IMR-90 (cell line): Measurements from ENCODE around the gene ZXDC. TPM values are rescaled to one million over a fixed set of nuclear protein-coding genes. Genes with fewer than 3 reads are reported as not detected.

Experiments used
- ATAC-seq: fragments of 200-7000 bp; cut with Tn5 transposase; 2 replicates; pipeline ENCODE4 v1.9.1; 2020; ENCODE audit warnings: low read depth, mild to moderate bottlenecking, moderate library complexity
- BruUV-seq: library from RNA; stranded (reverse); fragments of 400-500 nt; replicated peaks from 2 replicates; lab custom pipeline; 2021; lab: Mats Ljungman, UMichigan
- CTCF ChIA-PET: fragments of 300-600 bp; formaldehyde crosslinking; extraction: SDS; loops from one replicate; lab custom pipeline; 2021; ENCODE audit warnings: antibody characterized with exemption; lab: Yijun Ruan, JAX
- POLR2A ChIA-PET: fragments of 300-600 bp; sonication (Branson Sonifier 250); formaldehyde crosslinking; loops from one replicate; lab custom pipeline; 2022; ENCODE audit warnings: antibody characterized with exemption; ENCODE audit not compliant: unreplicated experiment; lab: Charles Lee
- DNase-seq: peaks from one replicate; pipeline ENCODE4 v3.0.0; 2013
- H2AFZ ChIP-seq: replicated peaks from 2 replicates; pipeline ENCODE3; 2013; ENCODE audit warnings: low read length, mild to moderate bottlenecking; ENCODE audit not compliant: poor library complexity
- H2AK5ac ChIP-seq: 2 replicates; pipeline ENCODE4 v1.6.1; 2013; ENCODE audit warnings: low read depth, low read length, inconsistent platforms
- H2AK9ac ChIP-seq: replicated peaks from 2 replicates; pipeline ENCODE3; 2013; ENCODE audit warnings: mild to moderate bottlenecking, low read depth, low read length, moderate library complexity; ENCODE audit not compliant: poor library complexity
- H2BK120ac ChIP-seq: 2 replicates; pipeline ENCODE4 v1.6.1; 2013; ENCODE audit warnings: low read depth, low read length, inconsistent platforms
- H2BK15ac ChIP-seq: 3 replicates; pipeline ENCODE4 v1.6.1; 2013; ENCODE audit warnings: low read depth, low read length, inconsistent platforms
- H2BK20ac ChIP-seq: 2 replicates; pipeline ENCODE4 v1.6.1; 2013; ENCODE audit warnings: low read depth, mild to moderate bottlenecking, inconsistent platforms, low read length, moderate library complexity
- H2BK5ac ChIP-seq: 2 replicates; pipeline ENCODE4 v1.6.1; 2013; ENCODE audit warnings: mild to moderate bottlenecking, low read depth, low read length, inconsistent platforms; ENCODE audit not compliant: poor library complexity, severe bottlenecking
- H3K14ac ChIP-seq: replicated peaks from 2 replicates; pipeline ENCODE4 v1.6.1; 2013; ENCODE audit warnings: low read depth, low read length, inconsistent platforms
- H3K18ac ChIP-seq: 2 replicates; pipeline ENCODE4 v1.6.1; 2013; ENCODE audit warnings: low read depth, low read length, control low read depth
- H3K23ac ChIP-seq: 2 replicates; pipeline ENCODE4 v1.6.1; 2013; ENCODE audit warnings: low read depth, low read length, inconsistent platforms
- H3K27ac ChIP-seq: 2 replicates; pipeline ENCODE4 v1.5.1; 2013; ENCODE audit warnings: mild to moderate bottlenecking, control low read depth, low read length; ENCODE audit not compliant: insufficient read depth
- H3K27me3 ChIP-seq: 2 replicates; pipeline ENCODE4 v1.6.1; 2013; ENCODE audit warnings: low read length; ENCODE audit not compliant: control insufficient read depth, insufficient read depth
- H3K36me3 ChIP-seq: 2 replicates; pipeline ENCODE4 v1.6.1; 2013; ENCODE audit warnings: low read length, mixed read lengths; ENCODE audit not compliant: control insufficient read depth, insufficient read depth
- H3K4ac ChIP-seq: 2 replicates; pipeline ENCODE4 v1.6.1; 2013; ENCODE audit warnings: low read depth, low read length, inconsistent platforms
- H3K4me1 ChIP-seq: 2 replicates; pipeline ENCODE4 v1.6.1; 2013; ENCODE audit warnings: low read length, mixed read lengths; ENCODE audit not compliant: control insufficient read depth, insufficient read depth
- H3K4me2 ChIP-seq: 2 replicates; pipeline ENCODE4 v1.6.1; 2013; ENCODE audit warnings: low read depth, mild to moderate bottlenecking, control low read depth, low read length, moderate library complexity
- H3K4me3 ChIP-seq: 2 replicates; pipeline ENCODE4 v1.5.1; 2013; ENCODE audit warnings: low read depth, mild to moderate bottlenecking, control low read depth, low read length, moderate library complexity; ENCODE audit not compliant: insufficient read depth
- H3K56ac ChIP-seq: 2 replicates; pipeline ENCODE4 v1.6.1; 2013; ENCODE audit warnings: low read length, inconsistent platforms; ENCODE audit not compliant: insufficient read depth; ENCODE audit errors: extremely low read depth
- H3K79me1 ChIP-seq, 2 experiments: 2 replicates each; pipeline ENCODE4 v1.6.1; 2013; ENCODE audit warnings: low read length in 2 of 2, inconsistent platforms in 1 of 2, low read depth in 1 of 2
- H3K9ac ChIP-seq: 2 replicates; pipeline ENCODE4 v1.6.1; 2013; ENCODE audit warnings: low read depth, low read length, control low read depth
- H3K9me1 ChIP-seq: 2 replicates; pipeline ENCODE4 v1.6.1; 2013; ENCODE audit warnings: low read length, inconsistent platforms; ENCODE audit not compliant: insufficient read depth
- H3K9me3 ChIP-seq: 2 replicates; pipeline ENCODE4 v1.6.1; 2013; ENCODE audit warnings: low read length; ENCODE audit not compliant: control insufficient read depth, insufficient read depth
- H4K20me1 ChIP-seq: 2 replicates; pipeline ENCODE4 v1.6.1; 2013; ENCODE audit warnings: low read length, inconsistent platforms; ENCODE audit not compliant: insufficient read depth
- H4K5ac ChIP-seq: 2 replicates; pipeline ENCODE4 v1.6.1; 2013; ENCODE audit warnings: mild to moderate bottlenecking, low read depth, low read length, control low read depth
- H4K8ac ChIP-seq, 2 experiments: 2 replicates each; pipeline ENCODE4 v1.6.1; 2013; ENCODE audit warnings: low read depth in 2 of 2, low read length in 2 of 2, control low read depth in 1 of 2, inconsistent platforms in 1 of 2
- H4K91ac ChIP-seq: 2 replicates; pipeline ENCODE4 v1.6.1; 2013; ENCODE audit warnings: low read depth, low read length, inconsistent platforms; ENCODE audit not compliant: insufficient read depth
- MAFK ChIP-seq: IDR thresholded peaks from 2 replicates; pipeline ENCODE4 v1.6.1; 2012; ENCODE audit warnings: low read depth, low read length, improper control_type of control experiment
- MXI1 ChIP-seq: IDR thresholded peaks from 2 replicates; pipeline ENCODE4 v1.6.1; 2012; ENCODE audit warnings: low read depth, mild to moderate bottlenecking, low read length, moderate library complexity, borderline replicate concordance
- NFE2L2 ChIP-seq: fragments of 150-350 bp; IDR thresholded peaks from 2 replicates; pipeline ENCODE4 v1.6.1; 2016; ENCODE audit warnings: low read depth, mild to moderate bottlenecking, low read length
- RAD21 ChIP-seq: IDR thresholded peaks from 2 replicates; pipeline ENCODE4 v1.6.1; 2012; ENCODE audit warnings: low read length, improper control_type of control experiment
- RFX5 ChIP-seq: IDR thresholded peaks from 2 replicates; pipeline ENCODE4 v1.8.0; 2012; ENCODE audit warnings: low read depth, mild to moderate bottlenecking, low read length, moderate library complexity
- SMC3 ChIP-seq: fragments of 150-350 bp; IDR thresholded peaks from 2 replicates; pipeline ENCODE4 v1.6.1; 2016; ENCODE audit warnings: low read depth, mild to moderate bottlenecking, antibody characterized with exemption, low read length, moderate library complexity
- WGBS, 2 experiments: methylation state at CpG; one replicate each; pipeline versions ENCODE4 v1.1.5 to v1.1.7; 2013; ENCODE audit warnings: missing lambda C conversion rate in 2 of 2; ENCODE audit not compliant: insufficient read length in 1 of 2; ENCODE audit errors: extremely low coverage in 2 of 2; 5-methylcytosine and 5-hydroxymethylcytosine counted together
- dilution Hi-C: fragments of 300-500 bp; cut with HindIII; formaldehyde crosslinking; loops from one replicate; pipeline ENCODE4 v1.14.3; 2018; ENCODE audit warnings: low sequenced_read_pairs; ENCODE audit not compliant: unreplicated experiment
- in situ Hi-C: fragments of 300-500 bp; cut with MboI; formaldehyde crosslinking; loops from 3 replicates; pipeline ENCODE4 v1.14.3; 2019; ENCODE audit warnings: low sequenced_read_pairs, inconsistent platforms, mixed read lengths
- intact Hi-C: fragments of 100-400 bp; cut with micrococcal nuclease; formaldehyde crosslinking; loops from 2 replicates; pipeline ENCODE4 v1.10.0; 2022
- polyA plus RNA-seq, 3 experiments: library from polyadenylated mRNA; depleted of rRNA; stranded (reverse); fragments of >200 nt; gene quantifications; 2 replicates each; pipeline ENCODE4 v1.2.3, GENCODE V29; 2012; ENCODE audit warnings: low replicate concordance in 1 of 3
- total RNA-seq: library from RNA; depleted of rRNA; stranded (reverse); fragments of >200 nt; gene quantifications from 2 replicates; pipeline ENCODE4 v1.2.3, GENCODE V29; 2012
- TF ChIP-seq, protein P1 (sequence below): fragments of 150-350 bp; IDR thresholded peaks from 2 replicates; pipeline ENCODE4 v1.6.1; 2017; ENCODE audit warnings: mild to moderate bottlenecking, antibody characterized with exemption, low read length, low read depth
- TF ChIP-seq, protein P2 (sequence below): conservative IDR thresholded peaks from 2 replicates; pipeline ENCODE4 v1.5.1; 2012; ENCODE audit warnings: mild to moderate bottlenecking, low read depth, low read length, improper control_type of control experiment

Gene ZXDC
- total and polyA plus RNA-seq, 2 of the 4 experiments (the other 2 are of a cell fraction): 11.5 to 14.3 TPM

DNA sequence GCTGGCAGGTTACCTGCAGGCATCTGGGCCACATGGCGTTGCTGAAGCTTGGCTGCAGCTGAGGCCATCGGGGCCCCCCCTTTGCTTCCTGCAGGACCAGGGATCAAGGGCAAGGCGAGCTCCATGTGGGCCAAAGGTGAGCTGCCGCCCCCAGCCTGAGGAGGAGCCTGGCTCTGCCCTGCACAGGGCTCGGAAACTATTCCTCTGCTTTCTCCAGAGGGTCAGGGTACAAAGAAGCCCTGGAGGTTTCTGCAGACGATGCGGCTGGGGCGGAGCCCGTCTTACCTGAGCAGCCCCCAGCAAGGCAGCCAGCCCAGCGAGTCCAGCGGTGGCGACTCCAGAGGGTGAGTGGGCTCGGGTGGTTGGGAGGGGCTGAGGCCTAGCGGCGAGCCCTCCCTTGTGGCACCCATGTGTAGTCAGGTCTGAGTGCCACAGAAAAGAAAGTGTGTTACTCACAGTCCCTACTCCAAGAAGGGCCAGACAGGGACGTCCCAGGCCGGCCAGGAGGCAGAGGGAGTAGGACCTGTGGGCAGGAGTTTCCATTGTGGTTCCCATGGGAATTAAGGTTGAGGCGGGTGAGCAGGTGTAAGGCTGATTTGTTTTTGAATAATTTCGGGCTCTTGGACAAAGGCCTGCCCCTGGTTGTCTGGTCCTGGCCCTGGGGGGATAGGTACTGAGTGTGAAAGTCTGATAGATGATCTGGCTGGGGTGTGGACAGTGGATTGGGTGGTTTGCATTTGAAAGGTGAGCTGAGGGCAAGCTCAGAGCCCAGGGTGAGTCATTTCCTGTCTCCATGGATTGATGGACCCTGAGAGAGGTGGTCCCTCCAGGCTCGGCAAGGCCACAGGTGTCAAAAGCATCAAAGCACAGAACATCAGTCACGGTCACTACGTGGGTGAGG is 55.6 kb downstream of the ZXDC start (continued):
- no peak for TF ChIP-seq SMC3

DNA sequence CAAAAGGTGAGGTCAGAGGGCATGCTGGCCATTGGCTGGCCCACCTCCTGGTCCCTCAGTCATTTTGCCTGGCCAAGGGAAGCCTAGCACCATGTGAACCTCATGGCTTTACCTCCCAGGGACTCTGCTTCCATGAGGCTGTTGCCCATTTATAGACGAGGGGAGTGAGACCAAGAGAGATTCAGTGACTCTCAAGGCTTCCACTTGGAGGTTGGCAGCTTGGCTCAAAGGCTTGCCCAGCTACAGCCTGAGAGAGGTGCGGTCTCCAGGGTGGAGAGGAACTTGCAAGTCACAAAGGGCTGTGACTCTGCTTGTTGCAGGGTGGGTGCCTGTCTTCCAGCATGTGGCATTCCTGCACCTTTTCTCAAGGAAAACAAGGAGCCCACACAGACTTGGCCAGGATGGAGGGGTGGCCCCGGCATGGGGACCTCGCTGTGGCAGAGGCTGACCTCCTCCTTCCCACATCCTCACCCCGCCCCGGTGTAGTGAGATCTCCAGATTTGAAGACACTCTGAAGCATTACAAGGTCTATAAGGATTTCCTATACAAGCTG is 56.5 kb downstream of the ZXDC start:
- Histone ChIP-seq H3K4me3 (no peak overlapping the region), H4K20me1 (no peaks in the 10 kb centered on the region), H3K14ac (no peak overlapping the region), H3K23ac (no peak overlapping the region), H2BK20ac (no peak overlapping the region), H2AFZ (no peak overlapping the region), H2BK15ac (no peak overlapping the region), H3K79me1 (no peaks in the 10 kb centered on the region), H3K9ac (no peak overlapping the region), H2BK120ac (no peak overlapping the region), H3K4ac (no peak overlapping the region), H3K4me1 (no peaks in the 10 kb centered on the region; the same call in 1 of the 2 replicates), H3K27me3 (peaks cover 21% of the 10 kb centered on the region), H3K18ac (no peak overlapping the region), H3K36me3 (no peaks in the 10 kb centered on the region), H4K8ac (no peak overlapping the region), H4K5ac (no peak overlapping the region), H2BK5ac (no peak overlapping the region), H2AK5ac (no peak overlapping the region), H4K91ac (no peak overlapping the region), H3K27ac (no peak overlapping the region), H3K9me3 (no peaks in the 10 kb centered on the region), H2AK9ac (no peak overlapping the region), H3K4me2 (no peak overlapping the region), H3K56ac (no peak overlapping the region), H3K9me1 (no peaks in the 10 kb centered on the region)
- no CpG with 5 or more reads among the region's 6 CpGs for WGBS, 2 experiments
- ChIA-PET CTCF (no interaction called here), POLR2A (no interaction called here)
- no peak for TF ChIP-seq RFX5
- TF ChIP-seq RAD21: no peak
- TF ChIP-seq, protein P1, sequence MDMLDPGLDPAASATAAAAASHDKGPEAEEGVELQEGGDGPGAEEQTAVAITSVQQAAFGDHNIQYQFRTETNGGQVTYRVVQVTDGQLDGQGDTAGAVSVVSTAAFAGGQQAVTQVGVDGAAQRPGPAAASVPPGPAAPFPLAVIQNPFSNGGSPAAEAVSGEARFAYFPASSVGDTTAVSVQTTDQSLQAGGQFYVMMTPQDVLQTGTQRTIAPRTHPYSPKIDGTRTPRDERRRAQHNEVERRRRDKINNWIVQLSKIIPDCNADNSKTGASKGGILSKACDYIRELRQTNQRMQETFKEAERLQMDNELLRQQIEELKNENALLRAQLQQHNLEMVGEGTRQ: no peak
- TF ChIP-seq, protein P2, sequence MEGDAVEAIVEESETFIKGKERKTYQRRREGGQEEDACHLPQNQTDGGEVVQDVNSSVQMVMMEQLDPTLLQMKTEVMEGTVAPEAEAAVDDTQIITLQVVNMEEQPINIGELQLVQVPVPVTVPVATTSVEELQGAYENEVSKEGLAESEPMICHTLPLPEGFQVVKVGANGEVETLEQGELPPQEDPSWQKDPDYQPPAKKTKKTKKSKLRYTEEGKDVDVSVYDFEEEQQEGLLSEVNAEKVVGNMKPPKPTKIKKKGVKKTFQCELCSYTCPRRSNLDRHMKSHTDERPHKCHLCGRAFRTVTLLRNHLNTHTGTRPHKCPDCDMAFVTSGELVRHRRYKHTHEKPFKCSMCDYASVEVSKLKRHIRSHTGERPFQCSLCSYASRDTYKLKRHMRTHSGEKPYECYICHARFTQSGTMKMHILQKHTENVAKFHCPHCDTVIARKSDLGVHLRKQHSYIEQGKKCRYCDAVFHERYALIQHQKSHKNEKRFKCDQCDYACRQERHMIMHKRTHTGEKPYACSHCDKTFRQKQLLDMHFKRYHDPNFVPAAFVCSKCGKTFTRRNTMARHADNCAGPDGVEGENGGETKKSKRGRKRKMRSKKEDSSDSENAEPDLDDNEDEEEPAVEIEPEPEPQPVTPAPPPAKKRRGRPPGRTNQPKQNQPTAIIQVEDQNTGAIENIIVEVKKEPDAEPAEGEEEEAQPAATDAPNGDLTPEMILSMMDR: no peak
- no peak for TF ChIP-seq MAFK
- no peak for TF ChIP-seq MXI1
- no peak for TF ChIP-seq NFE2L2
- in situ Hi-C loops (no loop called here), dilution Hi-C loops (no loop called here), intact Hi-C loops (no loop called here)
- BruUV-seq: no TSS peak
- DNase-seq: no peak
- ATAC-seq: no peak
